ENCODE measurements around the gene MROH2A. TPM values are rescaled to one million over a fixed set of nuclear protein-coding genes. Genes with fewer than 3 reads are reported as not detected.
"Not testable (repeated sequence)": the region's sequence is repeated elsewhere in the genome, so short reads cannot be mapped to it uniquely, and the experiment has no call there.

The MROH2A gene
- total RNA-seq (ENCODE audit: low replicate concordance) = not detected in 2 replicates
- long read RNA-seq, partial matches to known transcripts = 0 of 1 reads
- long read RNA-seq, other reads (novel, unspliced or antisense) = 1 of 1 reads

DNA sequence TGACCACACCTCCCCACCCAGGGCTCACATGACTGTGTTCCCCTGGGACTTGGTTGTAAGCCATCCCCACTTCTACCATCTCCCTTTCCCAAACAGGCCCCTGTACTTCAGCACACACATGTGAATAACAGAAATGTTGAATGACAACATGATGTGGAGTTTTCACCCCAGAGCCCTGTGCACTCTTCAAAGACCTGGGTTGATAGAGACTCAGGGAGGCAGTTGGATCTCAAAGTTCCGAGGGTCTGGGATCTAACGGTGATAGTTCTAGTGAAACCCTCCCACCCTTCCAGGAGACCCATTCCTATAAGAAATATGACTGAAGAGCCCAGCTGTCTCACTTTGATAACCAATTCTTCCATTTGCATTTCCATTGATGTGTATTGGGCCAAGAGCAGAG is at the start of gene MROH2A:
MROH2A (plus strand) TSS at position 301 of the 400 bp plus-strand sequence. CDS start 1,029 bp downstream, outside the sequence.
- H3K36me3 Mint-ChIP-seq = no peaks in the 10 kb centered on the region
- DNase-seq (ENCODE audit: extremely low spot score, unreplicated experiment) = no peak
- no peak within 1 kb of the TSS for H3K27ac Mint-ChIP-seq
- TF ChIP-seq CTCF (conservative IDR thresholded peaks at IDR 0.05) = no peak
- no peak within 1 kb of the TSS for H3K4me3 Mint-ChIP-seq
- H3K4me1 Mint-ChIP-seq (ENCODE audit: unreplicated experiment) = no peaks in the 10 kb centered on the region
- H3K27me3 Mint-ChIP-seq = peaks cover 27% of the 10 kb centered on the region
- peaks cover 3% of the 10 kb centered on the region for H3K9me3 Mint-ChIP-seq

- TF ChIP-seq CTCF (conservative IDR thresholded peaks at IDR 0.05) = no peak
- H3K4me1 Mint-ChIP-seq (ENCODE audit: unreplicated experiment) = no peaks in the 10 kb centered on the region
- no peak within 1 kb of the TSS for H3K27ac Mint-ChIP-seq
- DNase-seq (ENCODE audit: extremely low spot score, unreplicated experiment) = no peak
- no peak within 1 kb of the TSS for H3K4me3 Mint-ChIP-seq
- H3K36me3 Mint-ChIP-seq = no peaks in the 10 kb centered on the region
- H3K9me3 Mint-ChIP-seq = peaks cover 5% of the 10 kb centered on the region
- H3K27me3 Mint-ChIP-seq = peaks cover 8% of the 10 kb centered on the region
These were observed 49.3 kb upstream of the MROH2A start, which contains the start of gene UGT1A3 for GRCh38 chr2:233728723-233729301. UGT1A3 (plus strand) TSS chr2:233729042; CDS start chr2:233729127, 85 bp downstream.

- H3K9me3 Mint-ChIP-seq; DNase-seq (ENCODE audit: extremely low spot score, unreplicated experiment); H3K4me1 Mint-ChIP-seq (ENCODE audit: unreplicated experiment): not testable (repeated sequence)
These were observed 41.1 kb upstream of the MROH2A start for GRCh38 chr2:233736868-233737653.

DNA sequence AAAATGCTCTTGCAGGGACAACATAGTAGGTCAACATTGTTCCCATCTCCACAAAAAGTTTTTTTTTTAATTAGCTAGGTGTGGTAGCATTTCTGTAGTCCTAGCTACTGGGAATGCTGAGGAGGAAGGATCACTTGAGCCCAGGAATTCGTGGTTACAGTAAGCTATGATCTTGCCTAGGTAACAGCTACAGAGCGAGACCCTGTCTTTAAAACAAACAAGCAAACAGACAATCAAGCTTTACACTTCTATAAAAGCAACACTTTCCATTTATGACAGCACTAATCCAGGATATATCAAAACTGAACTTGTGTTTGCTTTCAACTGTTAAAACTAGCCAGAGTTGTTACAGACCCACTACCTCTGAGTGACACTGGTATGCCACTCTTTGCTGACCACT is 37.3 kb upstream of the MROH2A start:
- H3K9me3 Mint-ChIP-seq = no peaks in the 10 kb centered on the region
- H3K36me3 Mint-ChIP-seq = no peaks in the 10 kb centered on the region
- H3K27ac Mint-ChIP-seq = no peak overlapping the region
- H3K27me3 Mint-ChIP-seq = peaks cover 29% of the 10 kb centered on the region
- TF ChIP-seq CTCF (conservative IDR thresholded peaks at IDR 0.05) = no peak
- H3K4me1 Mint-ChIP-seq (ENCODE audit: unreplicated experiment) = no peaks in the 10 kb centered on the region
- no peak overlapping the region for H3K4me3 Mint-ChIP-seq
- DNase-seq (ENCODE audit: extremely low spot score, unreplicated experiment) = no peak

More at GRCh38 chr2:233736868-233737653, 41.1 kb upstream of the MROH2A start:
- not testable (repeated sequence) for H3K36me3 Mint-ChIP-seq, H3K27ac Mint-ChIP-seq, H3K4me3 Mint-ChIP-seq
- peaks cover 38% of the 10 kb centered on the region for H3K27me3 Mint-ChIP-seq

GRCh38 chr2:233743464-233744259 is 34.5 kb upstream of the MROH2A start:
- no peak for TF ChIP-seq CTCF (conservative IDR thresholded peaks at IDR 0.05)
- DNase-seq (ENCODE audit: extremely low spot score, unreplicated experiment) = no peak
- H3K4me1 Mint-ChIP-seq (ENCODE audit: unreplicated experiment) = no peaks in the 10 kb centered on the region
- H3K4me3 Mint-ChIP-seq = no peak overlapping the region
- H3K36me3 Mint-ChIP-seq = no peaks in the 10 kb centered on the region
- peaks cover 26% of the 10 kb centered on the region for H3K27me3 Mint-ChIP-seq
- no peak overlapping the region for H3K27ac Mint-ChIP-seq
- no peaks in the 10 kb centered on the region for H3K9me3 Mint-ChIP-seq
